H1 (cell line): ENCODE measurements around the gene ADARB2. TPM values are rescaled to one million over a fixed set of nuclear protein-coding genes. Genes with fewer than 3 reads are reported as not detected.

Source experiments
- BACH1 ChIP-seq: IDR thresholded peaks from 2 replicates; pipeline ENCODE4 v1.6.1; 2012; ENCODE audit warnings: low read length, improper control_type of control experiment
- CHD2 ChIP-seq: IDR thresholded peaks from 2 replicates; pipeline ENCODE4 v1.6.1; 2012; ENCODE audit warnings: low read length, improper control_type of control experiment
- CTBP2 ChIP-seq: IDR thresholded peaks from 2 replicates; pipeline ENCODE4 v1.7.0; 2011; ENCODE audit warnings: borderline replicate concordance, mild to moderate bottlenecking, moderate library complexity, mixed read lengths, low read length; ENCODE audit not compliant: insufficient read depth, insufficient read length
- CTCF ChIP-seq, 3 experiments: IDR thresholded peaks; 1 replicate in 2 of 3; 2 replicates in 1 of 3; pipeline versions ENCODE4 v1.5.1 to v1.6.1; 2011; ENCODE audit warnings: low read length in 3 of 3, mild to moderate bottlenecking in 3 of 3, inconsistent platforms in 2 of 3, low read depth in 1 of 3, moderate library complexity in 1 of 3; ENCODE audit not compliant: insufficient read depth in 1 of 3; ENCODE audit errors: control extremely low read depth in 1 of 3
- NRF1 ChIP-seq: IDR thresholded peaks from 2 replicates; pipeline ENCODE4 v1.6.1; 2011; ENCODE audit warnings: mild to moderate bottlenecking, low read depth, low read length, improper control_type of control experiment
- PHF8 ChIP-seq: fragments of 200-600 bp; sonication (generic); conservative IDR thresholded peaks from 2 replicates; pipeline ENCODE4 v1.7.1; 2012; ENCODE audit warnings: low read depth, mild to moderate bottlenecking, inconsistent platforms, low read length, moderate library complexity
- RXRA ChIP-seq: IDR thresholded peaks from 2 replicates; pipeline ENCODE4 v1.6.1; 2011; ENCODE audit warnings: low read depth, mild to moderate bottlenecking, low read length, moderate library complexity; ENCODE audit not compliant: insufficient read depth
- SP2 ChIP-seq: IDR thresholded peaks from 2 replicates; pipeline ENCODE4 v1.6.1; 2012; ENCODE audit warnings: mild to moderate bottlenecking, low read length, inconsistent platforms
- polyA plus RNA-seq, 7 experiments: library from polyadenylated mRNA; depleted of rRNA in 3 of 7; stranded (reverse) in 5 of 7; unstranded in 2 of 7; fragments of >200 nt in 5 of 7; fragments of 200-250 nt in 2 of 7; gene quantifications; 1 replicate in 5 of 7; 2 replicates in 1 of 7; 4 replicates in 1 of 7; pipeline versions ENCODE4 v1.2.1 to v1.2.3, GENCODE V29; 2011 to 2013; ENCODE audit warnings: missing spikeins in 2 of 7, mixed read lengths in 2 of 7
- total RNA-seq: library from RNA; stranded (reverse); fragmentation: NEBNext Ultra II Directional; extraction: Animal tissue kit (Norgen Biotek cat#: 25700); gene quantifications from 2 replicates; pipeline ENCODE4 v1.2.1, GENCODE V29; 2021

The ADARB2 gene
- total and polyA plus RNA-seq, 2 of the 8 experiments (the other 6 are each of a cell fraction or from before 2014, with no cell fraction given), result 2.2 to 2.8 TPM

GRCh38 chr10:1625079-1625478 is 112.2 kb downstream of the ADARB2 start (continued):
- TF ChIP-seq CTCF (IDR thresholded peaks at IDR 0.05; ENCODE audit: control extremely low read depth in 1 of 3, insufficient read depth in 1 of 3, low read depth in 1 of 3, low read length in 3 of 3) (no peak), SP2 (no peak), BACH1 (no peak), RXRA (no peak), PHF8 (no peak), CHD2 (no peak), NRF1 (no peak), CTBP2 (no peak)
